ENCODE results near the gene DDX41.

Gene DDX41

DNA sequence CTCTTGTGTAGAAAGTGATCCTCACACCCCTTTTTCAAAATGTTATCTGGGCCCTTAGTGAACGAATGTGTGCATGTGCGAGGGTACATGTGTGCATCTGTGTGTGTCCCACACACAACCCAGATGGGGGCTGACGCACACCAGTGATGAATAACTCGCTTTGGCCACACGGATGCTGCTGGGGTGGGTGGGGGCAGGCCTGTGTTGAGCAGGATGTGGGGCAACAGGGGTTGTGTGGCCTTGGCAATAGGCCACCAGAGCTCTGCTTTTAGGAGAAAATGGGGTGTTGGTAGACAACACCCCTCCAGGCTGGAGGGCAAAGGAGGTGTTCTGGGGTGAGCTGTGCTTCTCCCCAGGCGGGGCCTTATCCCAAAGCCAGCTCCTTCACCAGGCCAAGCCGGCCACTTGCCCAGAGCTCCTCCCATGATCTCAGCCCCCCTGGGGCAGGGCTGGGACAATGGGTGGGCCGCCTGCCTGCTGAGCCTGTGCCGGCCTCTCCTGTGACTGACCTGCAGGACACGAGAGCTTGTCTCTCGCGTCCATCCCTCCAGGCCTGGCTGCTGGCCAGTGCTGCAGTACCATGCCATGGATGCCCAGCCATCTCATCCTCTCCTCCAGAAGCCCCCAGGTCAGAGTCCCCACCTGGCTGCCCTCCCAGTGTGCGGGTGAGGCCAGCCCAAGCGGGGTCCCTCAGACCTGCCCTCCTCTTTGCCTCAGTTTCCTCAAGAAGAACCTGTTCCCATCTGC, 45.0 kb downstream of the DDX41 start:
- H3K4me3 ChIP-seq (ENCODE audit: low read length), result peak overlapping the region; percentile 66; the same call in 1 of the 2 replicates
- no peak for TF ChIP-seq ZNF274 (IDR thresholded peaks at IDR 0.05; ENCODE audit: low read depth, low read length)

DNA sequence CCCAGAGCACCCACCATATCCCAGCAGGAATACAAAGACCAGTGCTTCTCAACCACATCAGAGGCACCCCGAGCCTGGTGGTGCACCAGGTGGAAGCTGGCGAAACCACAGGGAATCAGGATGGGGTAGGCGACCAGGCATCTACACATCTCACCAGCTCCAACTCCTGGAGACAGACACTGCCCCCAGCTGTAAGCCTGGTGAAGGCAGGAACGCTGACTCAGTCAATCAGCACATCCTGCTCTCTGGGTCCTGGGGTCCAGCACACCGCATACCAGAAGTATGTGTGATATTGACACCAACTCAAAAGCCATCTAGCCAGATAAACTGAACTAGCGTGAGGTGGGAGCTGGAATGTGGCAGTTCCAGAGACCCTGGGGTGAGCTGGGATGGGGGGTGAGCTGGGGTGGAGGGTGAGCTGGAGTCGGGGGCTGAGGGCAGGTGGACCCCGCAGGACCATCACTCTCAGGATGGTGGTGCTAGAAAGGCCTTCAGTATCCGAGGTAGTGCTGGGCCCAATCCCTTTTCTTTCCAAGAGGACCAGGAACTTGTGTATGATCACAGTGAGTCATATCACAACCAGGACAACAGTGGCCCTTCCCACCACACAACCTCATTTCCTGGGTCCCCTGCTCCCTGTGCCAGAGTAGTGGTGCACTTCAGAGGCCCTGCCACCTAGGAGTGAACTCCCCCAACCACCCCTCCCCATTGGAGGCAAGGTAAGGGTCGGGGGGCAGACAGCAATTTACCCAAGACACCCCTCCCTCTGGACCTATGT, 45.8 kb downstream of the DDX41 start:
- H3K4me3 ChIP-seq (ENCODE audit: low read length), result no peak overlapping the region
- no peak for TF ChIP-seq ZNF274 (IDR thresholded peaks at IDR 0.05; ENCODE audit: low read depth, low read length)

DNA sequence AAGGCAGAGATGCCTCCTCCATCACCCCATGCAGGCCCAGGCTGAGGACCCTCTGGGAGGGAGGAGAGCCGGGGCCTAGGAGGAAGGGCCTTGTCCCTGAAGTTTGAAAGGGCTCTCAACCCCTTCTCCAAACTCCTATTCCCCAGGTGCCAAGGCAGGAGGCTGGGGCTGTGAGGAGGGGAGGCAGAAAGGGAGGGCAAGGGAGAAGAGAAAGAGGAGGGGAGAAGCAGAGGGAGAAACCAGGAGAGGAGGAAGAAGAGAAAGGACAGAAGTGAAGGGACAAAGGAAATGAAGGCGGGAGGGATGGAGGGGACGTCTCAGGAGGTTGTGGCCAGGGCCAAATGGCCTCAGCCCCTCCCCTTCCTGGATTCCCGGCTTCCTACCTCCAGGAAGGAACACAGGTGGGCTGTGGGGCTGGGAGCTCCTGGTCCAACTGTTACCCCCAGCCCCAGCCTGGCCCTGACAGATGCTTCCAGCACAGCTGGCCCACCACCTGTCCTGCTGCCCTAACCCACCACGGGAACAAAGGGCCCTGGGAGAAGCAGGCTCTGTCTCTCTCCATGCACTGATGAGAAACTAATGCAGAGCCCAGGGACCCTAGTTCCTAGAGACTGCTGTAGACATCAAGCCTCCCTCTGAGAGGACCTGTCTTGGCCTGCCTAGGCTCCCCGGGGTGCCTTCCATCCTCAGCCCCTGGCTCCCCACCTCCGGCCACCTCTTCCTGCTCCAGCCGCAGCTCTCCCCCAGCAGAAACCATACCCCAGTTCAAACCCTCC, 46.8 kb downstream of the DDX41 start:
- no peak for TF ChIP-seq ZNF274 (IDR thresholded peaks at IDR 0.05; ENCODE audit: low read depth, low read length)
- H3K4me3 ChIP-seq (ENCODE audit: low read length), result no peak overlapping the region

DNA sequence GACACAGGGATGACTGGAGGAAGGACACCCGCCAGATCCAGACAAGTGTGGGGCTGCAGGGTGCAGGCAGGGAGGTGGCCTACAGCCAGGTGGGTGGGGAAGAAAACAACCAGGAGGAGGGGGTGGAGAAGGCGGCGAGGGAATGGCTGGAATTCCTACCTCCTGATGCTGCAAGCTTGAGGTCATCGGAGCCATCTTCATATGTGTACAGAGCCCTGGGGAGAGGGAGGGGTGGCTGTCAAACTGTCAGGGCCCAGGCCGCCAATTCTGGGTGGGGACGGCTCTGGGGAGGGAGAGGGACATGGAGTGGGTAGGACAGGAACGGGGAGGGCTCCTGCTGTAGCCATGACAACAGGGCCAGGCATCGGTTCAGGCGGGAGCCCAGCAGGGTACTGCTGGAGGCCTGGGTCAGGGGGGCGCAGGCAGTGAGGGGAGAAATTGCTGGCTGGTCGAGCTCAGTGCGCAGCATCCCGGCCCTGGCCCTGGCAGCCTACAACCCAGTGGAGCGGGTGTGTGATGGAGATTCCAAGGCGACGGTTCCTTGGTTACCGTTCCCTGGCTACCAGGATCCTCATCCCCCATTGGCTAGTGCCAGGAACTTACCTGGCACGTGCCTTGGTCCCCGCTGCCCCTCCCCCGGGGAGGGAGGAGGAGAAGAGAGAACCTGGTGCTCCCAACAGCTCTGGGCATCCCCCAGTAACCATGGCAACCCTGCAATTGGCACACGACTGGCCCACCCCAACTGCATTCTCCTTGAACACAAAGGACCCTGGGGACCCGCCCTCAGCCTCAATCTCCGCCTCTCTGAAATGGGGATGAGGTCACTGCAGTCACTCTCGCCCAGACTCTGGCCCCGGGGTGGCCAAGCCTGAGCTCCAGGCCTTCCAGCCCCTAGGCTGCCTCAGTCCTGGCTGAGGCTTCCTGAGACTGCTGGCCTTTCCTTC, 47.8 kb downstream of the DDX41 start:
- H3K4me3 ChIP-seq (ENCODE audit: low read length), result no peak overlapping the region
- TF ChIP-seq ZNF274 (IDR thresholded peaks at IDR 0.05; ENCODE audit: low read depth, low read length), result no peak

DNA sequence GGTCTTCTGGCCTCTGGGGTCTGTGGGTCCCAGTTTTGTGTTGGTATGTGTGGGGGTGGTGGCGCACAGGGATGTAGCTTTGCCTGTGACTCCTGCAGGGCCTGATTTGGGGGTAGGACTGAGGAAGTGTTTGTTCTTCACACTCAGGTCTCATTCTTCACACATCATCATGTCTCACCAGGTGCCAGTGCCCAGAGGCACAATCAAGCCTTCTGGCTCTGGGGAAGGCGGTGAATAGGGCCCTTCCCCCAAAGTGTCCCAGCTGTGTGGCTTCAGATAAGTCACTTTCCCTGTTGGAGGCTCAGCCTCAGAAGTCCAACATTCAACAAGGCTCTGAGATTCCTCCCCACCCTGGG, 48.5 kb downstream of the DDX41 start:
- TF ChIP-seq ZNF274 (IDR thresholded peaks at IDR 0.05; ENCODE audit: low read depth, low read length), result no peak
- H3K4me3 ChIP-seq (ENCODE audit: low read length), result no peak overlapping the region

DNA sequence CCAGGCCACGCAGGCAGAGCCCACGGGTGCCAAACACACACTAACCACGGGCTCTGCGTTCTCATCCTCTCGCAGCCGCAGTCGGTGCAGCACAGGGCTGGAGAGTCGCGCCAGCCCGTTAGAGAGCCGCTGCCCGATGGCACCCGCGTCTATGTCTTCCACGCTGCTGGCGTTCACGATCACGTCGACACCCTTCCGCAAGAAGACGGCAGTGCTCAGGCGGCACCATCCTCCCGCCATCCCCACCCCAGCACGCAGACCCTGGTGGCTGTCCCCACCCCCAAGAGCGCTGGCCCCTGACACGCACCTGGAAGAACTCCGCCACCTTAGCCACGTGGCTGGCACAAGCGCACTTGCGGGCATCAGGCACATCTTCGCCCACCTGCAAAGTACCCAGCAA, 49.3 kb downstream of the DDX41 start:
- TF ChIP-seq ZNF274 (IDR thresholded peaks at IDR 0.05; ENCODE audit: low read depth, low read length), result no peak
- H3K4me3 ChIP-seq (ENCODE audit: low read length), result no peak overlapping the region

DNA sequence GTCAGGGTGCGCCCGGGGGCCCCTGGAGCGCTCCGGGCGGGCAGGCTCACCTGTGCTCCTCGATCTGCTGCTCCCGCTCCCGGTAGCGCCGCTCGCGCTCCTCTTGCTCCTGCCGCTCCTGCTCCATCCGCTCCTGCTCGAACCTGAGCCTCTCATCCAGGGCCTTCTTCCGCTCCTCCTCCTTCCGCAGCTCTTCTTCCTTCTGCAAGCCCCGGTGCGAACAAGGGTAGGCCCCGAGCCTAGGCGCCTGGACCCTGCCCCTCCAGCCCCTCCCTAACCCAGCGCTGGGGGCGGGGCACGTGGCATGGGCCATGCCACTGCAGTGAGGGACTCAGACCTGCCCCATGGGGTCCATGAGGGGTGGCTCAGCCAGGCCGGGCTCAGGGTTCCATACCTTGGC, 49.9 kb downstream of the DDX41 start:
- H3K4me3 ChIP-seq (ENCODE audit: low read length), result no peak overlapping the region
- no peak for TF ChIP-seq ZNF274 (IDR thresholded peaks at IDR 0.05; ENCODE audit: low read depth, low read length)

DNA sequence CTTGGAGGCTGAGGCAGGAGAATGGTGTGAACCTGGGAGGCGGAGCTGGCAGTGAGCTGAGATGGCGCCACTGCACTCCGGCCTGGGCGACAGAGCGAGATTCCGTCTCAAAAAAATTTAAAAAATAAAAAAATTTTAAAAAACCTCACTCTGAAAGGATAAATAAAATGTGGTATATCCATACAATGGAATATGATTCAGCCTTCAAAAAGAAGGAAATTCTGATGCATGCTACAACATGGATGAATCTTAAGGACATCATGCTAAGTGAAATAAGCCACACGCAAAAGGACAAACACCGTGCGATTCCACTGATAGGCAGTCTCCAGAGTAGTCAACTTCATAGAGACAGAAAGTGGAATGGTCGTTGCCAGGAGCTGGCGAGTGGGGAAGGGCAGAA, 51.7 kb downstream of the DDX41 start:
- no peak for TF ChIP-seq ZNF274 (IDR thresholded peaks at IDR 0.05; ENCODE audit: low read depth, low read length)

DNA sequence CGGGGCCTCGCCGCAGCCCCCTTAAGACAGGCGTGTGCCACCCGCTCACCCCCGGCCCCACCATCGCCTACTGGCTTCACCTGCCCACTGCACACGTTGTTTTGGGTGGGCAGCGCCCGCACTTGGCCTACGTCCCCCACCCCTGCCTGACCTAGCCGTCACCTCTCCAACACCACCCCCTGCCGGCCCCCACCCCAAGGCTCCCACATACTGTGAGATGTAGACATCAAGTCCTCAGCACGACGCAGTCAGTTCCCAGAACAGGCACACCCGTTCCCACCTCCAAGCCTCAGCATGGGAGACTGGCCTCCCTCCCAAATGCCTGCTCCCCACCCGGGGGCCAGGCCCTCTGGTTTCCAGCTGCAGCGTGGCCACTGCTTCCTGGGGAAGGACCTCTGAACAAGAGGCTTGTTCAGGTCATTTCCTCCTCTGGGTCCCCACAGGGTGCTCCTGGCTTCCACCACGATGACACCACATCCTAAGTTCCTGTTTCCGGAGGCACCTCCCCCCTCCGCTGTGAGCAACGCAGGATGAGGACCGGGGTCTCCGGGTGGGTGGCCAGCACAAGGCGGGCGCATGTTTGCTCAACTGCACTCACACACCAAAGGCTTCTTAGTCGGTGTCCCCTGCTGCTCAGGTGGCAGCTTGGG, 54.6 kb downstream of the DDX41 start:
- no peak overlapping the region for H3K4me3 ChIP-seq (ENCODE audit: low read length)
- no peak for TF ChIP-seq ZNF274 (IDR thresholded peaks at IDR 0.05; ENCODE audit: low read depth, low read length)

More for the DNA sequence above, 51.7 kb downstream of the DDX41 start:
- H3K4me3 ChIP-seq (ENCODE audit: low read length), result no peak overlapping the region

Measured in GM08714 (cell line).